Activated T-helper 9 cell treated with anti-CD3 and anti-CD28 coated beads, Interleukin-2, amount 50 U/mL, for 16 hours (primary cell): ENCODE data around the gene TLE5.
"Not testable (repeated sequence)": the region's sequence is repeated elsewhere in the genome, so short reads cannot be mapped to it uniquely, and the experiment has no call there.

Source experiments
- DNase-seq: peaks from one replicate; pipeline ENCODE4 v3.0.0-alpha.2; 2020; ENCODE audit warnings: low read depth

Gene TLE5

GRCh38 chr19:3096267-3096901 is 34.1 kb upstream of the TLE5 start:
- DNase-seq, result no peak

- DNase-seq, result peak; percentile 16
These were observed 33.3 kb upstream of the TLE5 start for GRCh38 chr19:3095441-3096191.

- no peak for DNase-seq
These were observed 32.5 kb upstream of the TLE5 start for GRCh38 chr19:3094601-3095440.

- DNase-seq, result not testable (repeated sequence)
These were observed 27.1 kb upstream of the TLE5 start for GRCh38 chr19:3089299-3089855.

- no peak for DNase-seq
These were observed 25.5 kb upstream of the TLE5 start for GRCh38 chr19:3087769-3088168.

GRCh38 chr19:3084943-3085342 is 22.6 kb upstream of the TLE5 start:
- DNase-seq, result no peak

GRCh38 chr19:3083964-3084363 is 21.7 kb upstream of the TLE5 start:
- no peak for DNase-seq

GRCh38 chr19:3082331-3082730 is 20.0 kb upstream of the TLE5 start:
- DNase-seq, result no peak

- DNase-seq, result no peak
These were observed 18.0 kb upstream of the TLE5 start for GRCh38 chr19:3080286-3080685.

- no peak for DNase-seq
These were observed 17.3 kb upstream of the TLE5 start for GRCh38 chr19:3079578-3079977.

- peak; percentile 70 for DNase-seq
These were observed 13.5 kb upstream of the TLE5 start for GRCh38 chr19:3075605-3076431.

GRCh38 chr19:3073931-3074595 is 11.8 kb upstream of the TLE5 start:
- no peak for DNase-seq

- DNase-seq, result no peak
These were observed 10.9 kb upstream of the TLE5 start for GRCh38 chr19:3073159-3073563.

GRCh38 chr19:3071768-3072167 is 9.5 kb upstream of the TLE5 start:
- no peak for DNase-seq

- DNase-seq, result no peak
These were observed 5.8 kb upstream of the TLE5 start for GRCh38 chr19:3068071-3068470.

- DNase-seq, result no peak
These were observed 5.3 kb upstream of the TLE5 start for GRCh38 chr19:3067563-3067962.

- DNase-seq, result no peak
These were observed 4.3 kb upstream of the TLE5 start for GRCh38 chr19:3066482-3067049.

- DNase-seq, result no peak
These were observed 3.5 kb upstream of the TLE5 start for GRCh38 chr19:3065675-3066357.

GRCh38 chr19:3064011-3064330 is 1.7 kb upstream of the TLE5 start:
- DNase-seq, result no peak
